HT1080 (cell line): ENCODE measurements around the gene DIABLO. TPM values are rescaled to one million over a fixed set of nuclear protein-coding genes. Genes with fewer than 3 reads are reported as not detected.

Experiments
- DNase-seq: peaks from one replicate; pipeline ENCODE4 v3.0.0-alpha.2; 2015; ENCODE audit warnings: low read depth
- small RNA-seq: library from RNA; depleted of rRNA; stranded (forward); fragments of <200 nt; gene quantifications from one replicate; pipeline ENCODE3, GENCODE V24; 2014
- total RNA-seq: library from RNA; depleted of rRNA; stranded (reverse); fragments of >200 nt; shearing (Covaris generic); gene quantifications from 2 replicates; pipeline ENCODE4 v1.2.3, GENCODE V29; 2014; rRNA removed

DIABLO gene
- total RNA-seq, 1 experiment from 2014 or later = 58.9 TPM

DNA sequence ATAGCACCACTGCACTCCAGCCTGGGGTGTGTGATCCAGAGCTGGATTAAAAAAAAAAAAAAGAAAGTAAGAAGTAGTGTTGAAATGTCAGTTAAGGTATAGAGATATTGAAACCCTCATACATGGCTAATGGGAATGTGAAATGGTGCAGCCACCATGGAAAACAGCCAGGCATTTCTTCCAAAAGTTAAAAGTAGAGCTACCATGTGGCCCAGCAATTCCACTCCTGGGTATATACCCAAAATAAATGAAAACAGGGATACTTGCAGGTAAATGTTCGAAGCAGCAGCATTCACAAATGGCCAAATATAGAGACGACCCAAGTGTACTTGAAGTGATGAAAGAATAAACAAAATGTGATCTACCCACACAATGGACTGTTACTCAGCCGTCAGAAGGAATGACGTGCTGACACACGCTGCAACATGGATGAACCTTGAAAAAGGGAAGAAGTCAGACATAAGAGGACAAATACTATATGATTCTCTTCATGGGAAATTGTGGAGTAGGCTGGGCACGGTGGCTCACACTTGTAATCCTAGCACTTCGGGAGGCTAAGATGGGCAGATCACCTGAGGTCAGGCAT lies 67.1 kb downstream of the DIABLO start:
- no peak for DNase-seq

Small RNA genes lying within 50 kb of the gene (small RNA-seq; reads per million reads assigned to genes)
- gene DIABLO = 0.52 reads per million, percentile 56 among the genes with 10 or more reads in this experiment

Other genes starting within 250 kb of the DIABLO start
- 7.2 and 10.3 TPM in 2 replicates for gene BCL7A, start 204.2 kb downstream of the DIABLO start, total RNA-seq
- 7.8 and 10.9 TPM in 2 replicates for gene MLXIP, start 147.3 kb downstream of the DIABLO start, total RNA-seq
- not detected in 2 replicates for gene IL31, start 51.8 kb downstream of the DIABLO start, total RNA-seq
- not detected in 2 replicates for gene LRRC43, start 42.9 kb downstream of the DIABLO start, total RNA-seq
- gene B3GNT4, start 22.3 kb downstream of the DIABLO start, total RNA-seq = 0.13 and 0.51 TPM in 2 replicates
- 22.4 and 23.1 TPM in 2 replicates for gene VPS33A, start 40.4 kb upstream of the DIABLO start, total RNA-seq
- gene CLIP1, start 196.6 kb upstream of the DIABLO start, total RNA-seq = 24.1 and 26.6 TPM in 2 replicates